Adrenal gland (tissue), 5 donors: ENCODE measurements around the gene NRIP3.

Experiments used
- CTCF ChIP-seq, 6 experiments: fragments of 450-650 bp in 4 of 6; fragments of 200-600 bp in 2 of 6; sonication (generic) in 1 of 6; IDR thresholded peaks; 1 replicate in 5 of 6; 2 replicates in 1 of 6; pipeline versions ENCODE4 v1.5.1 to v1.8.0; 2016 to 2021; ENCODE audit warnings: antibody characterized with exemption in 6 of 6, mild to moderate bottlenecking in 2 of 6, moderate library complexity in 1 of 6
- POLR2A ChIP-seq, 2 donors: fragments of 450-650 bp; IDR thresholded peaks; one replicate each; pipeline ENCODE4 v1.6.1; 2017; ENCODE audit warnings: antibody characterized with exemption in 2 of 2, mild to moderate bottlenecking in 2 of 2, moderate library complexity in 1 of 2
- donor health status: DM: no; HTN: no; CAD: no.

- no peak for TF ChIP-seq CTCF (IDR thresholded peaks at IDR 0.05)
- TF ChIP-seq POLR2A (IDR thresholded peaks at IDR 0.05), result no peak
Measured at GRCh38 chr11:8932564-8933180, 71.1 kb downstream of the NRIP3 start, which contains the start of gene C11orf16.
